Mesothelial cell of epicardium (in vitro differentiated cells): Measurements from ENCODE around the gene MTUS2. TPM values are rescaled to one million over a fixed set of nuclear protein-coding genes. Genes with fewer than 3 reads are reported as not detected.

ENCODE experiments used
- DNase-seq, 2 experiments: peaks; one replicate each; pipeline ENCODE4 v3.0.0; 2021; ENCODE audit warnings: low spot score in 2 of 2; ENCODE audit not compliant: unreplicated experiment in 2 of 2
- H3K27ac Mint-ChIP-seq: 2 replicates; pipeline ENCODE4 v1.8.0; 2021; ENCODE audit warnings: mixed read lengths
- H3K27me3 Mint-ChIP-seq: 2 replicates; pipeline ENCODE4 v1.8.0; 2021; ENCODE audit warnings: low read depth, mixed read lengths
- H3K36me3 Mint-ChIP-seq: 2 replicates; pipeline ENCODE4 v1.8.0; 2021; ENCODE audit warnings: mixed read lengths
- H3K4me1 Mint-ChIP-seq: 2 replicates; pipeline ENCODE4 v1.8.0; 2021; ENCODE audit warnings: mixed read lengths
- H3K4me3 Mint-ChIP-seq: 2 replicates; pipeline ENCODE4 v1.8.0; 2021; ENCODE audit warnings: mild to moderate bottlenecking, moderate library complexity, mixed read lengths
- H3K9me3 Mint-ChIP-seq: 2 replicates; pipeline ENCODE4 v1.8.0; 2021; ENCODE audit warnings: mixed read lengths
- CTCF ChIP-seq: fragments of 200-600 bp; sonication (generic); IDR thresholded peaks from one replicate; pipeline ENCODE4 v1.5.0; 2021; ENCODE audit warnings: antibody characterized with exemption; ENCODE audit not compliant: unreplicated experiment
- total RNA-seq: library from RNA; stranded (reverse); gene quantifications from 3 replicates; pipeline ENCODE4 v1.2.1, GENCODE V29; 2021

The MTUS2 gene
- total RNA-seq, 1 donor from 2014 or later, result 1.4 TPM

DNA sequence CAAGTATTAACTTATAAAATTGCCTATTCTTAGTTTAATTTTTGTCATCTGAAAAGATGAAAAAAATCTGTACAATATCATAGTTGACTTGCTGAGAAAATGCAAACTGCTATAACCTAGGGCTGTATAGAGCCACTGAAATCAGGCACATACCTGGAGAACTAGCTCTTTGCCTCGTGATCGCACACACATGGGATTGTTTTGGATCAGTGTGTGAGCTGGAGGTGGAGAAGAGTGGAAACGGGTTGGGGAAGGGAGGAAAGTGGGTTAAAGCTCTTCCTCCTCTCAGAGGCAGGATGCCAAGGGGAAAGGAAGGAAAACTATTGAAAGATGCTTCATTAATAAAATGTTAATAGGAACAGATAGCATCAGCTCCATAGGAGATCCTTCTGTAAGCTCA lies 2.7 kb downstream of the MTUS2 start:
- Mint-ChIP-seq H3K36me3 (no peaks in the 10 kb centered on the region), H3K27me3 (peaks cover 70% of the 10 kb centered on the region), H3K4me1 (peaks cover 3% of the 10 kb centered on the region), H3K4me3 (no peak overlapping the region), H3K9me3 (peaks cover 18% of the 10 kb centered on the region), H3K27ac (no peak overlapping the region)
- TF ChIP-seq CTCF, result no peak
- no peak for DNase-seq

GRCh38 chr13:28825379-28825778 lies 5.2 kb downstream of the MTUS2 start:
- no peak for DNase-seq
- peaks cover 50% of the 10 kb centered on the region for H3K27me3 Mint-ChIP-seq
- no peak for TF ChIP-seq CTCF
- no peaks in the 10 kb centered on the region for H3K36me3 Mint-ChIP-seq
- no peak overlapping the region for H3K4me3 Mint-ChIP-seq
- H3K9me3 Mint-ChIP-seq, result peaks cover 38% of the 10 kb centered on the region
- H3K27ac Mint-ChIP-seq, result no peak overlapping the region
- H3K4me1 Mint-ChIP-seq, result peaks cover 3% of the 10 kb centered on the region

DNA sequence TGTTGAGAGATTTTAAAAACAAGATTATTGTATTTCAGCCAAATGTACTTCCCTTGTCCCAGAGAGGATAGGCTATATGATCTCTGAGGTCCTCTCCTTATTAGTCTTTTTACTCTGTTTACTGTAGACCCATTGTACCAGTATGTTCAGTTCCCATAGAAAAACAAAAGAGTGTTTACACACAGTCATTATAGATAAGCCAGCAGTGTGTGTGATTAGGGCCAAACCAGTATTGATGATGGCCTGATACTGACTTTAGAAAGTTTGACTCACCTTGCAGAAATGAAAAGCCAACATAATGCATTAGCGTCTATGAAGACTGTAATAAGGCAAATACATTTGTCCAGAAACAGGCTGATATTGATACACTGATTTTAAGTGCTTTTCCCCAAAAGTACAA lies 6.2 kb downstream of the MTUS2 start:
- Mint-ChIP-seq H3K9me3 (peaks cover 48% of the 10 kb centered on the region), H3K27ac (no peak overlapping the region), H3K36me3 (no peaks in the 10 kb centered on the region), H3K27me3 (peaks cover 41% of the 10 kb centered on the region), H3K4me1 (no peaks in the 10 kb centered on the region), H3K4me3 (no peak overlapping the region)
- DNase-seq, result no peak
- no peak for TF ChIP-seq CTCF

GRCh38 chr13:28830580-28830979 lies 10.4 kb downstream of the MTUS2 start:
- no peaks in the 10 kb centered on the region for H3K36me3 Mint-ChIP-seq
- no peaks in the 10 kb centered on the region for H3K4me1 Mint-ChIP-seq
- H3K9me3 Mint-ChIP-seq, result peaks cover 52% of the 10 kb centered on the region
- TF ChIP-seq CTCF, result no peak
- no peak overlapping the region for H3K27ac Mint-ChIP-seq
- no peak overlapping the region for H3K4me3 Mint-ChIP-seq
- DNase-seq, result no peak
- H3K27me3 Mint-ChIP-seq, result peaks cover 4% of the 10 kb centered on the region

DNA sequence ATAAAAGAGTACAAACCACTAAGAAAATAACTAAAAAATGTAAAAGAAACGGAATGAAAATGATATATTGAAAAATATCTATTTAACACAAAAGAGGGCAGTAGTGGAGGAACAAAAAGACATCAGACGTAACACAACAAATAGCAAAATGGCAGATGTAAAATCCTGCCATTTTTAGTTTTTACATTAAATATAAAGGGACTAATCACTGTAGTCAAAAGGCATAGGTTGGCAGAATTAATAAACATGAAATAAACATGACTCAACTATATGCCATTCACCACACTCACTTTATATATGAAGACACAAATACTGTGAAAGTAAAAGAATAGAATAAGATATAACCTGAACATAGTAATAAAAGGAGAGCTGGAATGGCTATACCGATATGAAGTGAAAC lies 11.0 kb downstream of the MTUS2 start:
- Mint-ChIP-seq H3K36me3 (no peaks in the 10 kb centered on the region), H3K9me3 (peaks cover 52% of the 10 kb centered on the region)

More for the DNA sequence above, 11.0 kb downstream of the MTUS2 start:
- H3K4me1 Mint-ChIP-seq, result no peaks in the 10 kb centered on the region
- no peak overlapping the region for H3K4me3 Mint-ChIP-seq
- DNase-seq, result no peak
- H3K27ac Mint-ChIP-seq, result no peak overlapping the region
- peaks cover 4% of the 10 kb centered on the region for H3K27me3 Mint-ChIP-seq
- TF ChIP-seq CTCF, result no peak
